Activated naive CD4-positive, alpha-beta T cell (primary cell): ENCODE measurements around the gene SBSN.

ENCODE experiments used
- DNase-seq, 4 experiments: peaks; one replicate each; lab custom pipeline; 2025; lab: John Stamatoyannopoulos, UW

SBSN gene

DNA sequence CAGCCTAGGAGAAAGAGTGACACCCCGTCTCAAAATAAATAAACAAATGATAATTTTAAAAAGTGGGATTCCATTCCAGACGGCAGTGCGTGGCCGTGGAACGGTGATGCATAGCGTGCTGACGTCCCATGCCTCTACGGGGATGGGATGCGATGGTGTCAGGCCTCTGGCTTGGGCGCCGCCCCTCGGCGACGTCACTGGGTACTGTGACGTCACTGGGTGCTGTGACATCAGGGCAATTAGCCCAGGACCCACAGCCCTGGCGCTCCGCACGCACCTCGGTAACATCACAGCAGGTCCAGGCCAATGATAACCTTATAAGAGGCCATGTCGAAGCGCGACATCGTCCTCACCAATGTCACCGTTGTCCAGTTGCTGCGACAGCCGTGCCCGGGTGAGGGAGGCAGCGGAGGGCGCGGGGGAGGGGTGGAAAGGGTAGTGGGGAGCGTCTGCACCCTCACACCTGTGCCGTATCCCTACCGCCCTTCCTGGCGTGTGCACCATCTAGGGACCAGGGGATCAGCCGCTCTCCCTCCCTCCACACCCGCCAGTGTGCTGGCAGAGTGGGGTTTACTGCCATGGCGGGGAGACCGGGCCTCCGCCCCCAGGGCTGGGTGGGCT is 5.2 kb upstream of the SBSN start, which contains the start of gene GAPDHS:
TSS of gene GAPDHS (plus strand) at position 256 of the 621 bp plus-strand sequence. CDS start at position 328, 72 bp downstream.
- DNase-seq: no peak

DNA sequence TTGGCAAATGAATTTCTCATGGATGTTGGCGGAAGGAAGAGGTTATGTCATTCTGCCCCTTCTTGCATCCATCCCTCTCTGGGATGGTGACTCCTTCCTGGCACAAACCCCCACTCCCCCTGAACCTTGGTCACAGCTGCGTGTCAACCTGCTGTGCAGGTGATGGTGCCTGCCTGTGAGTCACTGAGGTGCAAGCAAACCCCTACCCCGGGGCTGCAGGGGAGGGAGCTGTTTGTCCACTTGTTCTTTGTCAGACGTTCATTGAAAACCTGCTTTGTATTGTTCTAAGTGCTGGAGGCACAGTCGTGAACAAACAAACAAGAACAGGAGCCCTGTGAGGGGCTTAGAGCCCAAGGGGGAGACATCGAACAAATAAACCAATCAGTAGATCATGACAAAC is 3.2 kb upstream of the SBSN start:
- no peak for DNase-seq

DNA sequence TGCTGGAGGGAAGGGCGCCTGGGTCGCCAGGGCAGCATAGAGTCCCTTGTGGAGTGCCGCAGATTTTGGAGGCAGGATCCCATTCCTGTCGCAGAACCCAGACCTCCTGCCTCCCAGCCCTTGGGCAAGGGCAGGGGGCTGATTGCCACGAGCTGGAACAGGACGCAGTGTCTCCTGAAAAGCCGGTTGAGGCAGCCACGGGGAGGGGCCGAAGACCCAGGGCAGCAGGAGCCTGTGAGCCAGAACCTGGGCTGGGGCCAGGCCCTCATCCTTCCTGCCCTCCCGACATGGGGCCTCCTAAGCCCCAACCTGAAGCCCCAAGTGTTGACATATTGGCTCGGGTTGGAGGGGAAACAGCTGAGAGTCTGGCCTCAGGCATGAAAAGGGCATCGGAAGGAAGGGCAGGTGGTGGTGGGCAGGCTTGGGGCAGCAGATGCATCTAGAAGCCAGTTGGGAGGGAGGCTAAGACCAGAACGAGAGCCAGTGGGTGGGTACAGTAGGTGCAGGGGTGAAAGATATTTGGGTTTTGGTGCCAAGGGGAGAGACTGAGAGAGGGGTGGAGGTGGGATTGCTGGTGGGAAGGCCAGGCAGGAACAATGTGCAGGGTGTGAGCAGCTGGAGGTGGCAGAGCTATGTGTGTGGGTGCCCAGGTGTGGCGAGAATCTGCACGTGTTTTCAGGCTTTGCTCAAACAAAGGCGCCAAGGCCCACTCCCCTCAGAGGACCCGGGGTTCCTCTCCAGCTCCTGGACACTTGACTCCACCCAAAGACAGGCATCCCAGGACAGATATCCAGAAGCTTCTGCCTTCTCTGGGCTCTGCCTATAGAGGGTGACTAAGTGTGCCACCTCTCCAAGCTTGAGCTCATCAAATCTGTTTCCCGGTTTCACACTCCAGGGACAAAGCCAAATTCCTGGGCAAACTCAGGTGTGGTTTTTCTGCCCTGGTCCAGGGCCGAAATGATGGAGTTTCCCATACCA is 1.4 kb upstream of the SBSN start:
- no peak for DNase-seq

DNA sequence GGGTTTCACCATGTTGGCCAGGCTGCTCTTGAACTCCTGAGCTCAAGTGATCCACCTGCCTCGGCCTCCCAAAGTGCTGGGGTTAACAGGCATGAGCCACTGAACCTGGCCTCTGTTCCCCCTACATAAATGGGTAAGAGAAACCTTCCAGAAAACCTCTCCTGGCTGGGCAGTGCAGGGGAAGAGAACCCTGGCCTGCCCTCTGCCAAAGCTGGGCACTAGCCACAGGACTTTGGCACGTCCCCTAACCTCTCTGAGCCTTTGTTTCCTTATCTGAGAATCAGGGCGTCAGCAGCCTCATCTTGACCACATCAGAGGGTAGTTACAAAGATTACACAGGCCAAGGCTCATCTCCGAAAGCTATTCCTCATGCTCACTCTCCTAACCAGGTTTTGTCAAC is 2.2 kb downstream of the SBSN start:
- no peak for DNase-seq

- DNase-seq: no peak
Measured at GRCh38 chr19:35524181-35524837, 3.8 kb downstream of the SBSN start.

DNA sequence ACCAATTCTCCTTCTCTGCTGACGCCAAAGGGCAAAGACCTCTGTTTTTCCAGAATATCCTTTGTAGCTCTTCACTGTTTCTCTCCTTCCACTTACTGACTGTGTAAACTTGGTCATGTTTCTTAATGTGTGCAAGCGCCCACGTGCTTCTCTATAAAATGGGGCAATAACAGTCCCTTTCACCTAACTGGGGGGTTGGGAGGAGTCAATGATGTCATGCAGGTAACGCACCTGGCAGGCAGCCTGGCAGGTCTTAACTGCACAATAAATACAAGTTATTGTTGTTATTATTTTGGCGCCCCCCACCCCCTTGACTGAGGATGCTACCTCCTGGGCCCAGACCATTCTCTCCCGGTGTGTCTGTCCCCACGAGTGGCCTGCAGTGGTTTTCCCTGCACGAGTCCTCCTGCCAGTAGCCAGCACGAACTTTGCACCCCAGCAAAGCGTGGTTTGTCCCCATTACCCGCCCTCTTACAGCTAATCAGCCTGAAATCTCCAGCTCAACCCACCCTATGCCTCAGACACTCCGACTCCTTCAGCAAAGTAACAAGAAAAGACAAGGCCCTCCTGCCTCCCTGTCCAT is 5.3 kb downstream of the SBSN start:
- no peak for DNase-seq

GRCh38 chr19:35521124-35521743 is 6.9 kb downstream of the SBSN start:
- DNase-seq: no peak

GRCh38 chr19:35519291-35519690 is 8.8 kb downstream of the SBSN start:
- DNase-seq: no peak

DNA sequence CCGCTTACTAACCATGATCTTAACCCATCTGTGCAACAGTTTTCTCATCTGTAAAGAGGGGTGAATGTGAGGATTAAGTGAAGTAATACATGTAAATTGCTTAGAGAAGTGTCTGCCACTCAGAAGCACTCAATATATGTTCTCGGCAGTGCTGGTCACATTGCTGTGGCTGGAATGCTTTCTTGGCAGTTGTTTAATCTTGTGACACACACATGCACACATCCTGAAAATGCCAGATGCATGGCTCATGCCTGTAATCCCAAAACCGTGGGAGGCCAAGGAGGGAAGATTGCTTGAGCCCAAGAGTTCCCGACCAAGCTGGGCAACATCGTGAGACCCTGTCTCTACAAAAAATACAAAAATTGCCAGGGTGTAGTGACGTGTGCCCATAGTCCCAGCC is 9.8 kb downstream of the SBSN start:
- DNase-seq: no peak

- DNase-seq: no peak
Measured at GRCh38 chr19:35517342-35517741, 10.8 kb downstream of the SBSN start.

DNA sequence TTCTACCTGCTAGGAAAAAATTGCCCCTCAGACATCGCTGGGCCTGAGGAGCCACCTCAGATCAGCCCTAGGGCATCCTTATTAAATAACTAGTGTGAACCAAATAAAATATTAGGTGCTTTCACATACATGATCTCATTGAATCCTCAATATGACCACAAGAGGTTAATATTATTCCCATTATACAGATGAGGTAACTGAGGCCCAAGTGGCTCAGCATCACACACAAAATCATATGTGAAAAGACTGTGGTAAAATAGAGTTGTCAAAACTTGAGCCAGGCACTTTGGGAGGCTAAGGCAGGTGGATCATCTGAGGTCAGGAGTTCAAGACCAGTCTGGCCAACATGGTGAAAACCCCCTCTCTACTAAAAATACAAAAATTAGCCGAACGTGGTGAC is 11.8 kb downstream of the SBSN start:
- DNase-seq: no peak

- no peak for DNase-seq
Measured at GRCh38 chr19:35514282-35514809, 13.8 kb downstream of the SBSN start.

GRCh38 chr19:35513628-35514281 is 14.4 kb downstream of the SBSN start, which contains the start of gene DMKN:
Gene DMKN (minus strand): TSS chr19:35513649. CDS start chr19:35513475, 174 bp downstream.
- DNase-seq: no peak

GRCh38 chr19:35512831-35513627 is 15.1 kb downstream of the SBSN start:
- DNase-seq: no peak

DNA sequence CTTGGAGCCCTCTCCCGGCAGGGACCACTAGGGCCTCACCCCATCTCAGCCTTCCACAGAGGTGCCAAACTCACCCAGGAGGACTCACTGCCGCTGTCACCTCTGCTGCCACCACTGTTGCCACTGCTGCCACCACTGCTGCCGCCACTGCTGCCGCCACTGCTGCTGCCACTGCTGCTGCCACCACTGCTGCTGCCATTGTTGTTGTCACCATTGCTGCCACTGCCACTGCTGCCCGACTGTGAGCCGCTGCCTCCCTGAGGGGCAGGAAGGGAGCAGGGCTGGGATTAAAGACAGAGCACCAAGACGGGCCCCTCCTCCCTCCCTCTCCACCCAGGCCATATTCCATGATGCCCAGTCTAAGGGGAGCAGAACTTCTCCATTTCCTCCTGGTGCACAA is 16.8 kb downstream of the SBSN start:
- DNase-seq: no peak

DNA sequence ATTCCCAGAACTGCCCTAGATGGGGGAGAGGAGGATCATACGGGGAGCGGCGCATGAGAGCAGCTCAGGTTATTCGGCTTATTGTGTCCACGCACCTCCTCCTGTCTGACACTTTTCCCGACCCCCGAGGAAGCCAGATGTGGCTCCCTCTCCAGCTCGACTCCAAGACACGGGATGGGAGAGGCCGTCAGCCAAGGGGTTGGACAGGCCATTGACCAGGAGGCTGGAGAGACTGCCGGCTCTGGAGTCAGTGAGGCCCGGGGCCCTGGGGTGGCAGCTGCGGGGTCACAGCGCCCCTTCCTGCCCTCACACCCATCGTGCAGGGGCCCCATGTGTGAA is 17.5 kb downstream of the SBSN start:
- no peak for DNase-seq

DNA sequence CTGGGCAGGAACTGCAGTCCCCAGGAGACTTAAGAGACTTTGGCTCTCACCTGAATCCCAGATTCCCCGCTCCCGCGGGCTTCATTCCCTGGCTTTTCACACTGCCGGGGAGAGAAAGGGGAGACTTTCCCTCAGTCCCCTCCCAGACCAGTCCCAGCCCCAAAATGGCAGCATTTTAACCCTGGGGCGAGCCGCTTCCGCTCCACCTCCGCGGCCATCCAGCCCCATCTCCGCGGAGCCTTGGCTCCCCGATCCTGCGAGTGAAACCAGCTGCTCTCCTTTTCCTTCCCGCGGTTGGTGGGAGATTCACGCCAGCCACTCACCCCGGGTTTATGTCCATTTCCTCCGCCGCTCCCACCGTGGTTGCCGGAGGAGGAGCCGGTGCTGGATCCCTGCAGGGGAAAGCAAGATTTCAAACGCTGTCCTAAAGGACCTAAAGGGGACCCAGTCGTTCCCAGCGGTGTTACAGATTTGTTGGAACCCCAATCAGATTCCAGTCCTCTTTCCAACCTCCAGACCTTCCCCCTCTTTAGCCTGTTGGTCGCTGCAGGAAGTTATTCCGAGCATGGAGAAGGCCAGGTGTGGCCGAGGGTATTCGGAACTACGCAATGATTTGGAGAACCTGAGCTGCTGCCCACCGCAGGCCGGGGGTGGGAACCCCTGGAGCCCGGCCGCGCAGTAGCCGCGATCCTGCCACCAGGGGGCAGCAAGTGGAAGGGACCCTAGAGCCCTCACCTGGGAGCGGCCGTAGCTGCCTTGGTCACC is 18.1 kb downstream of the SBSN start:
- peak; percentile 38 to 71 (median 60) for DNase-seq

GRCh38 chr19:35509018-35509652 is 19.0 kb downstream of the SBSN start:
- DNase-seq: peak in 1 of 4 experiments; percentile 24

- no peak for DNase-seq
Measured at GRCh38 chr19:35508129-35508528, 20.0 kb downstream of the SBSN start.
